CD14-positive monocyte (primary cell): ENCODE data around the gene PCBP3. TPM values are rescaled to one million over a fixed set of nuclear protein-coding genes. Genes with fewer than 3 reads are reported as not detected.

ENCODE experiments used
- DNase-seq, 3 donors: peaks; one replicate each; pipeline ENCODE4 v3.0.0-alpha.2; 2011 to 2022
- H2AFZ ChIP-seq: 2 replicates; pipeline ENCODE4 v1.6.0; 2012; ENCODE audit warnings: mild to moderate bottlenecking, low read depth, low read length, inconsistent platforms; ENCODE audit not compliant: insufficient read depth, poor library complexity, severe bottlenecking
- H3K27ac ChIP-seq, 2 donors: 1 replicate in 1 of 2; 2 replicates in 1 of 2; pipeline ENCODE4 v1.5.1; 2012 to 2013; ENCODE audit warnings: low read length in 2 of 2, control low read depth in 1 of 2, inconsistent platforms in 1 of 2, low read depth in 1 of 2, mild to moderate bottlenecking in 1 of 2
- H3K27me3 ChIP-seq, 2 donors: one replicate each; pipeline versions ENCODE4 v1.6.0 to v1.6.1; 2011 to 2013; ENCODE audit warnings: low read length in 2 of 2; ENCODE audit not compliant: control insufficient read depth in 2 of 2, insufficient read depth in 2 of 2
- H3K36me3 ChIP-seq, 2 donors: replicated peaks in 1 of 2; 1 replicate in 1 of 2; 2 replicates in 1 of 2; pipeline versions ENCODE4 v1.5.1 to v1.6.1; 2012 to 2013; ENCODE audit warnings: low read length in 2 of 2, control low read depth in 1 of 2, inconsistent platforms in 1 of 2, mild to moderate bottlenecking in 1 of 2; ENCODE audit not compliant: insufficient read depth in 2 of 2, control insufficient read depth in 1 of 2
- H3K4me1 ChIP-seq, 2 donors: 1 replicate in 1 of 2; 2 replicates in 1 of 2; pipeline versions ENCODE4 v1.5.1 to v1.6.1; 2012 to 2013; ENCODE audit warnings: low read length in 2 of 2, control low read depth in 1 of 2, inconsistent platforms in 1 of 2, mild to moderate bottlenecking in 1 of 2, moderate library complexity in 1 of 2; ENCODE audit not compliant: insufficient read depth in 2 of 2, control insufficient read depth in 1 of 2
- H3K4me2 ChIP-seq: replicated peaks from 2 replicates; pipeline ENCODE3; 2012; ENCODE audit warnings: low read length, moderate library complexity, mild to moderate bottlenecking; ENCODE audit not compliant: poor library complexity, severe bottlenecking; ENCODE audit errors: extremely low read depth
- H3K4me3 ChIP-seq, 3 experiments: fragments of 200-600 bp in 1 of 3; sonication (generic) in 1 of 3; replicated peaks in 1 of 3; 1 replicate in 2 of 3; 2 replicates in 1 of 3; pipeline ENCODE4 v1.5.1; 2011 to 2013; ENCODE audit warnings: low read length in 3 of 3, mild to moderate bottlenecking in 3 of 3, control low read depth in 2 of 3, low read depth in 2 of 3, inconsistent platforms in 1 of 3, moderate library complexity in 1 of 3
- H3K79me2 ChIP-seq: 2 replicates; pipeline ENCODE4 v1.6.0; 2012; ENCODE audit warnings: mild to moderate bottlenecking, control low read depth, inconsistent platforms, low read length, moderate library complexity; ENCODE audit not compliant: insufficient read depth
- H3K9ac ChIP-seq: 2 replicates; pipeline ENCODE4 v1.6.0; 2017; ENCODE audit warnings: low read length, mild to moderate bottlenecking; ENCODE audit not compliant: insufficient read depth, poor library complexity, severe bottlenecking
- H3K9me3 ChIP-seq, 2 donors: replicated peaks in 1 of 2; 1 replicate in 1 of 2; 2 replicates in 1 of 2; pipeline versions ENCODE4 v1.5.1 to v1.6.1; 2012 to 2013; ENCODE audit warnings: low read length in 2 of 2, control low read depth in 1 of 2; ENCODE audit not compliant: control insufficient read depth in 1 of 2, insufficient read depth in 1 of 2
- H4K20me1 ChIP-seq: 2 replicates; pipeline ENCODE4 v1.6.0; 2012; ENCODE audit warnings: mild to moderate bottlenecking, low read length, control low read depth, moderate library complexity; ENCODE audit not compliant: insufficient read depth
- H3K27ac Mint-ChIP-seq, 7 donors: one replicate each; pipeline ENCODE4 v1.8.0; 2020; ENCODE audit warnings: mild to moderate bottlenecking in 7 of 7, mixed read lengths in 7 of 7, moderate library complexity in 6 of 7, inconsistent platforms in 2 of 7
- H3K27me3 Mint-ChIP-seq, 3 donors: one replicate each; pipeline ENCODE4 v1.8.0; 2021 to 2022; ENCODE audit warnings: low read depth in 3 of 3, mild to moderate bottlenecking in 3 of 3, mixed read lengths in 3 of 3, moderate library complexity in 3 of 3, inconsistent platforms in 1 of 3
- H3K36me3 Mint-ChIP-seq, 2 donors: one replicate each; pipeline ENCODE4 v1.8.0; 2020; ENCODE audit warnings: mixed read lengths in 2 of 2, inconsistent platforms in 1 of 2, mild to moderate bottlenecking in 1 of 2
- H3K4me1 Mint-ChIP-seq: one replicate; pipeline ENCODE4 v1.8.0; 2020; ENCODE audit warnings: mild to moderate bottlenecking, mixed read lengths
- H3K4me3 Mint-ChIP-seq, 2 donors: one replicate each; pipeline ENCODE4 v1.8.0; 2020; ENCODE audit warnings: mild to moderate bottlenecking in 2 of 2, mixed read lengths in 2 of 2, moderate library complexity in 1 of 2
- H3K9me3 Mint-ChIP-seq, 7 donors: one replicate each; pipeline ENCODE4 v1.8.0; 2020 to 2022; ENCODE audit warnings: mixed read lengths in 7 of 7, mild to moderate bottlenecking in 6 of 7, moderate library complexity in 6 of 7, inconsistent platforms in 2 of 7
- CTCF ChIP-seq: fragments of 200-600 bp; IDR thresholded peaks from one replicate; pipeline ENCODE4 v1.8.0; 2022; ENCODE audit warnings: antibody characterized with exemption, mild to moderate bottlenecking
- WGBS: methylation state at CpG from one replicate; pipeline ENCODE4 v1.1.5; 2013; ENCODE audit warnings: missing lambda C conversion rate; ENCODE audit not compliant: insufficient coverage; 5-methylcytosine and 5-hydroxymethylcytosine counted together
- intact Hi-C, 2 donors: fragments of 100-400 bp; cut with micrococcal nuclease; formaldehyde crosslinking; loops; one replicate each; pipeline versions ENCODE4 v1.15.0 to v1.15.1; 2023
- polyA plus RNA-seq, 3 donors: library from polyadenylated mRNA; depleted of rRNA in 1 of 3; unstranded in 2 of 3; stranded (reverse) in 1 of 3; fragments of 300-500 nt in 2 of 3; fragments of >200 nt in 1 of 3; fragmentation: Illumina TruSeq in 2 of 3; gene quantifications; 1 replicate in 2 of 3; 2 replicates in 1 of 3; pipeline ENCODE4 v1.2.3, GENCODE V29; 2012 to 2021

Gene PCBP3
- polyA plus RNA-seq, 3 donors = 0.34 to 0.49 TPM; not detected in 1

DNA sequence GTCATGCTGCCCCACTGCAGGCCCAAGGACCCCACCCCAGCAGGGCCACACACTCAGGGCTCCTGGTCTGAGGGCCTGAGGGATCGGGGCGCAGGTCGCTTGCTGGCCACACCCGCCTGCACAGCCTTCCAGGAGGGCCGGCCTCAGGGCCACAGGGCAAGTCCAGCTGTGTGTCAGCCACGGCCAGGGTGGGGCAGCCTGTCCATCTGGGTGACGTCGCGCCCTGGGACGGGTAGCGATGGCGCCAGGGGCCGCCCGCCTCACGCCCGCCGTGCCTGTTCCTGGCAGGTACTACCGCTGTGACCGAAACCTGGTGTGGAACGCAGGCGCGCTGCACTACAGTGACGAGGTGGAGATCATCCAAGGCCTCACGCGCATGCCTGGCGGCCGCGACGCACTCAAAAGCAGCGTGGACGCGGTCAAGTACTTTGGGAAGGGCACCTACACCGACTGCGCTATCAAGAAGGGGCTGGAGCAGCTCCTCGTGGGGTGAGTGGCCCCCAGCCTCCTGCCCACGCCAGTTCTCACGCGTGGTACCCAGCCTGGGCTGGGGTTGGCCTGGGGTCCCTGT is 340.5 kb downstream of the PCBP3 start:
- intact Hi-C loops = no loop called here
- no peaks in the 10 kb centered on the region for H3K79me2 ChIP-seq
- peaks cover 13% of the 10 kb centered on the region in 2 donors for H3K4me1 ChIP-seq
- H3K4me2 ChIP-seq = no peak overlapping the region
- H3K27ac Mint-ChIP-seq = no peak overlapping the region
- peaks cover 16 to 25% (median 24%) of the 10 kb centered on the region in 3 donors for H3K27me3 Mint-ChIP-seq
- H3K9me3 ChIP-seq = peaks cover 0 to 7% of the 10 kb centered on the region in 2 donors
- H3K4me3 ChIP-seq = no peak overlapping the region
- H2AFZ ChIP-seq = no peak overlapping the region
- 96% methylated on average over 38 of the region's 38 CpGs for WGBS
- H3K27ac ChIP-seq = no peak overlapping the region
- H3K4me1 Mint-ChIP-seq = peaks cover 4% of the 10 kb centered on the region
- H3K9me3 Mint-ChIP-seq = peaks cover 0 to 4% (median 0%) of the 10 kb centered on the region in 7 donors
- no peaks in the 10 kb centered on the region for H3K36me3 Mint-ChIP-seq
- H3K36me3 ChIP-seq = no peaks in the 10 kb centered on the region
- no peak for DNase-seq
- H3K4me3 Mint-ChIP-seq = no peak overlapping the region
- H4K20me1 ChIP-seq = no peaks in the 10 kb centered on the region
- no peak overlapping the region for H3K9ac ChIP-seq
- peaks cover 13 to 44% of the 10 kb centered on the region in 2 donors for H3K27me3 ChIP-seq
- no peak for TF ChIP-seq CTCF

GRCh38 chr21:45984584-45985095 is 341.1 kb downstream of the PCBP3 start:
- TF ChIP-seq CTCF = no peak
- H3K9me3 Mint-ChIP-seq = peaks cover 0 to 4% (median 0%) of the 10 kb centered on the region in 7 donors
- Histone ChIP-seq H3K4me2 (no peak overlapping the region), H2AFZ (no peak overlapping the region), H3K27me3 (peaks cover 13 to 38% of the 10 kb centered on the region in 2 donors), H3K9ac (no peak overlapping the region), H4K20me1 (no peaks in the 10 kb centered on the region), H3K4me1 (peaks cover 13% of the 10 kb centered on the region in 2 donors), H3K36me3 (no peaks in the 10 kb centered on the region), H3K9me3 (peaks cover 0 to 7% of the 10 kb centered on the region in 2 donors), H3K4me3 (no peak overlapping the region), H3K79me2 (no peaks in the 10 kb centered on the region), H3K27ac (no peak overlapping the region)
- H3K27me3 Mint-ChIP-seq = peaks cover 16 to 25% (median 24%) of the 10 kb centered on the region in 3 donors
- intact Hi-C loops = no loop called here
- DNase-seq = no peak
- peak overlapping the region in 1 of 2 donors; percentile 23 for H3K4me3 Mint-ChIP-seq
- H3K27ac Mint-ChIP-seq = no peak overlapping the region
- 100% methylated on average over 3 of the region's 3 CpGs for WGBS
- peaks cover 4% of the 10 kb centered on the region for H3K4me1 Mint-ChIP-seq
- no peaks in the 10 kb centered on the region for H3K36me3 Mint-ChIP-seq
